ENCODE results near the gene TBX10.

DNA sequence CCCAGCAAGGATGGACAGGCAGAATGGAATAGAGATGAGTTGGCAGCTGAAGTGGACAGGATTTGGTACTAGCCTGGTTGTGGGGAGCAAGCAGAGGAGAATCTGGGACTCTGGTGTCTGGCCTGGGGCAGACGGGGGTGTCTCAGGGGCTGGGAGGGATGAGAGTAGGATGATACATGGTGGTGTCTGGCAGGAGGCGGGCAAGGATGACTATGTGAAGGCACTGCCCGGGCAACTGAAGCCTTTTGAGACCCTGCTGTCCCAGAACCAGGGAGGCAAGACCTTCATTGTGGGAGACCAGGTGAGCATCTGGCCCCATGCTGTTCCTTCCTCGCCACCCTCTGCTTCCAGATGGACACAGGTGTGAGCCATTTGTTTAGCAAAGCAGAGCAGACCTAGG is 53.7 kb downstream of the TBX10 start:
- TF ChIP-seq EP300 (IDR thresholded peaks at IDR 0.05; ENCODE audit: borderline replicate concordance in 1 of 2, low read depth in 2 of 2, low read length in 2 of 2) (no peak), GABPA (IDR thresholded peaks at IDR 0.05; ENCODE audit: borderline replicate concordance, insufficient read depth, low read length) (no peak), USF2 (IDR thresholded peaks at IDR 0.05; ENCODE audit: low read length) (no peak)
